ENCODE data around the gene TYMS. TPM values are rescaled to one million over a fixed set of nuclear protein-coding genes. Genes with fewer than 3 reads are reported as not detected.

The TYMS gene
- polyA plus RNA-seq, 1 donor from 2014 or later = 3.3 TPM

GRCh38 chr18:634551-635045 is 22.9 kb upstream of the TYMS start:
- Histone ChIP-seq H2AFZ (ENCODE audit: low read depth, low read length) (no peak overlapping the region), H3K9ac (ENCODE audit: low read length) (no peak overlapping the region), H3K79me2 (replicated peaks; ENCODE audit: insufficient read depth, low read length) (no peaks in the 10 kb centered on the region), H3K36me3 (ENCODE audit: insufficient read depth, low read length) (no peaks in the 10 kb centered on the region), H3K27me3 (ENCODE audit: insufficient read depth, low read depth, low read length) (no peaks in the 10 kb centered on the region), H3K4me3 (ENCODE audit: low read length) (no peak overlapping the region), H4K20me1 (ENCODE audit: insufficient read depth) (no peaks in the 10 kb centered on the region), H3K9me3 (ENCODE audit: low read length) (no peaks in the 10 kb centered on the region), H3F3A (ENCODE audit: insufficient read depth, low read length, poor library complexity, severe bottlenecking) (no peaks in the 10 kb centered on the region), H3K27ac (ENCODE audit: low read length) (no peak overlapping the region), H3K9me2 (ENCODE audit: insufficient read depth, low read length) (no peaks in the 10 kb centered on the region), H3K4me2 (ENCODE audit: low read length) (no peak overlapping the region)
- TF ChIP-seq EP300 (conservative IDR thresholded peaks at IDR 0.05; ENCODE audit: poor library complexity, severe bottlenecking) (no peak), CTCF (IDR thresholded peaks at IDR 0.05; ENCODE audit: poor library complexity, severe bottlenecking) (no peak), RAD21 (conservative IDR thresholded peaks at IDR 0.05) (no peak), EZH2 (IDR thresholded peaks at IDR 0.05; ENCODE audit: borderline replicate concordance, insufficient read depth, low read length, poor library complexity, severe bottlenecking) (no peak), POLR2AphosphoS5 (IDR thresholded peaks at IDR 0.05) (no peak), TAF1 (IDR thresholded peaks at IDR 0.05; ENCODE audit: low read depth) (no peak), MXI1 (conservative IDR thresholded peaks at IDR 0.05; ENCODE audit: poor library complexity, severe bottlenecking) (no peak), REST (IDR thresholded peaks at IDR 0.05; ENCODE audit: borderline replicate concordance) (no peak), SMC3 (conservative IDR thresholded peaks at IDR 0.05; ENCODE audit: poor library complexity) (no peak)

- Histone ChIP-seq H3K27me3 (ENCODE audit: insufficient read depth, low read depth, low read length) (no peaks in the 10 kb centered on the region), H3F3A (ENCODE audit: insufficient read depth, low read length, poor library complexity, severe bottlenecking) (no peaks in the 10 kb centered on the region), H3K27ac (ENCODE audit: low read length) (no peak overlapping the region), H3K4me3 (ENCODE audit: low read length) (no peak overlapping the region), H3K36me3 (ENCODE audit: insufficient read depth, low read length) (no peaks in the 10 kb centered on the region), H3K79me2 (replicated peaks; ENCODE audit: insufficient read depth, low read length) (no peaks in the 10 kb centered on the region), H3K4me2 (ENCODE audit: low read length) (no peak overlapping the region), H4K20me1 (ENCODE audit: insufficient read depth) (no peaks in the 10 kb centered on the region), H3K9me3 (ENCODE audit: low read length) (no peaks in the 10 kb centered on the region), H3K9me2 (ENCODE audit: insufficient read depth, low read length) (no peaks in the 10 kb centered on the region), H3K9ac (ENCODE audit: low read length) (no peak overlapping the region), H2AFZ (ENCODE audit: low read depth, low read length) (no peak overlapping the region)
- TF ChIP-seq MXI1 (conservative IDR thresholded peaks at IDR 0.05; ENCODE audit: poor library complexity, severe bottlenecking) (no peak), CTCF (IDR thresholded peaks at IDR 0.05; ENCODE audit: poor library complexity, severe bottlenecking) (no peak), RAD21 (conservative IDR thresholded peaks at IDR 0.05) (no peak), SMC3 (conservative IDR thresholded peaks at IDR 0.05; ENCODE audit: poor library complexity) (no peak), TAF1 (IDR thresholded peaks at IDR 0.05; ENCODE audit: low read depth) (no peak), REST (IDR thresholded peaks at IDR 0.05; ENCODE audit: borderline replicate concordance) (no peak), POLR2AphosphoS5 (IDR thresholded peaks at IDR 0.05) (no peak), EP300 (conservative IDR thresholded peaks at IDR 0.05; ENCODE audit: poor library complexity, severe bottlenecking) (no peak), EZH2 (IDR thresholded peaks at IDR 0.05; ENCODE audit: borderline replicate concordance, insufficient read depth, low read length, poor library complexity, severe bottlenecking) (no peak)
Observed at GRCh38 chr18:635171-635570, 22.3 kb upstream of the TYMS start.
